HepG2 (cell line): ENCODE measurements around the gene CTDP1. TPM values are rescaled to one million over a fixed set of nuclear protein-coding genes. Genes with fewer than 3 reads are reported as not detected.

Source experiments
- ATAC-seq: fragments of 200-7000 bp; cut with Tn5 transposase; 3 replicates; pipeline ENCODE4 v1.9.1; 2020; ENCODE audit warnings: mild to moderate bottlenecking, moderate library complexity
- BruUV-seq: library from RNA; stranded (reverse); fragments of 400-500 nt; replicated peaks from 2 replicates; lab custom pipeline; 2021; lab: Mats Ljungman, UMichigan
- CTCF ChIA-PET: fragments of 300-600 bp; formaldehyde crosslinking; extraction: SDS; loops from one replicate; lab custom pipeline; 2021; ENCODE audit warnings: low total read pairs, inconsistent platforms, low intra/inter-chr PET ratio; lab: Yijun Ruan, JAX
- POLR2A ChIA-PET: fragments of 350-600 bp; sonication (Branson Sonifier 250); formaldehyde crosslinking; loops from one replicate; lab custom pipeline; 2020; ENCODE audit warnings: antibody characterized with exemption, inconsistent platforms; lab: Yijun Ruan, JAX
- DNase-seq: peaks from one replicate; pipeline ENCODE4 v3.0.0-alpha.2; 2015; ENCODE audit warnings: low spot score
- FAIRE-seq: peaks from 3 replicates; lab custom pipeline; 2011; peaks lifted over from hg19 to GRCh38; lab: Jason Lieb, UNC
- H2AFZ ChIP-seq: one replicate; pipeline ENCODE4 v1.6.1; 2011; ENCODE audit warnings: low read length, inconsistent platforms
- H3K27ac ChIP-seq: fragments of 300-600 bp; 3 replicates; pipeline ENCODE4 v1.8.0; 2011; ENCODE audit warnings: mixed run types, mild to moderate bottlenecking, mixed read lengths, low read length, inconsistent platforms; ENCODE audit not compliant: insufficient read depth; ENCODE audit errors: extremely low read length
- H3K27me3 ChIP-seq, 2 experiments: fragments of 200-600 bp in 1 of 2; 2 replicates in 1 of 2; 3 replicates in 1 of 2; pipeline versions ENCODE4 v1.6.0 to v1.8.0; 2011; ENCODE audit warnings: low read length in 2 of 2, mild to moderate bottlenecking in 2 of 2, moderate library complexity in 2 of 2, inconsistent platforms in 1 of 2; ENCODE audit not compliant: insufficient read depth in 2 of 2, control insufficient read depth in 1 of 2
- H3K36me3 ChIP-seq, 2 experiments: fragments of 200-600 bp in 1 of 2; replicated peaks in 1 of 2; 2 replicates in 1 of 2; 3 replicates in 1 of 2; pipeline versions ENCODE4 v1.5.1 to v1.8.0; 2011; ENCODE audit warnings: low read length in 2 of 2, inconsistent platforms in 1 of 2; ENCODE audit not compliant: insufficient read depth in 2 of 2, control insufficient read depth in 1 of 2
- H3K4me1 ChIP-seq: 2 replicates; pipeline ENCODE4 v1.5.1; 2012; ENCODE audit warnings: low read length, inconsistent platforms; ENCODE audit not compliant: insufficient read depth
- H3K4me2 ChIP-seq: 2 replicates; pipeline ENCODE4 v1.6.0; 2011; ENCODE audit warnings: low read depth, low read length, inconsistent platforms
- H3K4me3 ChIP-seq, 3 experiments: fragments of 200-600 bp in 1 of 3; sonication (generic), shearing (Covaris generic) in 1 of 3; replicated peaks in 1 of 3; 2 replicates each; pipeline ENCODE4 v1.5.1; 2011 to 2016; ENCODE audit warnings: low read length in 3 of 3, inconsistent platforms in 2 of 3, low read depth in 2 of 3, mild to moderate bottlenecking in 2 of 3, control low read depth in 1 of 3, mixed read lengths in 1 of 3; ENCODE audit not compliant: insufficient read depth in 1 of 3
- H3K79me2 ChIP-seq: one replicate; pipeline ENCODE4 v1.6.1; 2011; ENCODE audit warnings: low read length, inconsistent platforms; ENCODE audit not compliant: insufficient read depth
- H3K9ac ChIP-seq: 2 replicates; pipeline ENCODE4 v1.6.0; 2011; ENCODE audit warnings: mild to moderate bottlenecking, low read depth, low read length, inconsistent platforms; ENCODE audit not compliant: insufficient read depth
- H3K9me3 ChIP-seq: 2 replicates; pipeline ENCODE4 v1.5.1; 2012; ENCODE audit warnings: mild to moderate bottlenecking, low read length
- H4K20me1 ChIP-seq: 2 replicates; pipeline ENCODE4 v1.6.0; 2011; ENCODE audit warnings: inconsistent platforms, mild to moderate bottlenecking, low read length, moderate library complexity; ENCODE audit not compliant: insufficient read depth
- MNT ChIP-seq: fragments of 450-650 bp; IDR thresholded peaks from 2 replicates; pipeline ENCODE4 v1.6.1; 2016
- MXD4 ChIP-seq: IDR thresholded peaks from 2 replicates; pipeline ENCODE4 v1.6.1; 2016; ENCODE audit warnings: mild to moderate bottlenecking, missing biosample characterization, missing genetic modification reagents
- MXI1 ChIP-seq: IDR thresholded peaks from 3 replicates; pipeline ENCODE4 v1.6.1; 2012; ENCODE audit warnings: low read depth, low read length, inconsistent platforms, borderline replicate concordance
- NFYC ChIP-seq: IDR thresholded peaks from 2 replicates; pipeline ENCODE4 v1.6.1; 2016; ENCODE audit warnings: missing genetic modification reagents, missing compliant biosample characterization
- SRF ChIP-seq: IDR thresholded peaks from 2 replicates; pipeline ENCODE4 v1.6.1; 2011; ENCODE audit warnings: mild to moderate bottlenecking, low read depth, low read length, moderate library complexity
- TRIM24 ChIP-seq: sonication (generic); formaldehyde crosslinking; IDR thresholded peaks from 2 replicates; pipeline ENCODE4 v1.8.0; 2022; ENCODE audit warnings: mild to moderate bottlenecking, missing genetic modification reagents
- WGBS: methylation state at CpG from one replicate; pipeline ENCODE4 v1.1.6; 2017; ENCODE audit warnings: low lambda C conversion rate; 5-methylcytosine and 5-hydroxymethylcytosine counted together
- in situ Hi-C: cut with HindIII; loops from 2 replicates; pipeline ENCODE4 v1.10.0; 2017; ENCODE audit warnings: low pct_unique_long_range_greater_than_20kb; ENCODE audit not compliant: extremely low pct_ligation_motif_present
- intact Hi-C: fragments of 100-400 bp; cut with micrococcal nuclease; formaldehyde crosslinking; loops from one replicate; pipeline ENCODE4 v1.10.0; 2022; ENCODE audit not compliant: unreplicated experiment
- polyA plus RNA-seq, 8 experiments: library from polyadenylated mRNA; depleted of rRNA in 3 of 8; stranded (reverse) in 7 of 8; unstranded in 1 of 8; fragments of >200 nt; fragmentation: Illumina TruSeq in 4 of 8; extraction: Trizol in 4 of 8; gene quantifications; 2 replicates each; pipeline versions ENCODE4 v1.2.1 to v1.2.3, GENCODE V29; 2011 to 2016; ENCODE audit warnings: low read depth in 4 of 8, missing spikeins in 1 of 8, mixed read lengths in 1 of 8; ENCODE audit not compliant: insufficient read depth in 1 of 8
- total RNA-seq, 5 experiments: library from RNA; depleted of rRNA; stranded (reverse); fragments of >200 nt; fragmentation: Illumina TruSeq; extraction: Trizol; gene quantifications; 2 replicates each; pipeline ENCODE4 v1.2.3, GENCODE V29; 2016; ENCODE audit warnings: low read depth in 1 of 5
- TF ChIP-seq, protein P1 (sequence below): fragments of 450-650 bp; IDR thresholded peaks from 2 replicates; pipeline ENCODE4 v1.6.1; 2017

Gene CTDP1
- total and polyA plus RNA-seq, 2 of the 13 experiments (the other 11 are each of a cell fraction or from before 2014, with no cell fraction given) = 6.9 to 11.0 TPM

DNA sequence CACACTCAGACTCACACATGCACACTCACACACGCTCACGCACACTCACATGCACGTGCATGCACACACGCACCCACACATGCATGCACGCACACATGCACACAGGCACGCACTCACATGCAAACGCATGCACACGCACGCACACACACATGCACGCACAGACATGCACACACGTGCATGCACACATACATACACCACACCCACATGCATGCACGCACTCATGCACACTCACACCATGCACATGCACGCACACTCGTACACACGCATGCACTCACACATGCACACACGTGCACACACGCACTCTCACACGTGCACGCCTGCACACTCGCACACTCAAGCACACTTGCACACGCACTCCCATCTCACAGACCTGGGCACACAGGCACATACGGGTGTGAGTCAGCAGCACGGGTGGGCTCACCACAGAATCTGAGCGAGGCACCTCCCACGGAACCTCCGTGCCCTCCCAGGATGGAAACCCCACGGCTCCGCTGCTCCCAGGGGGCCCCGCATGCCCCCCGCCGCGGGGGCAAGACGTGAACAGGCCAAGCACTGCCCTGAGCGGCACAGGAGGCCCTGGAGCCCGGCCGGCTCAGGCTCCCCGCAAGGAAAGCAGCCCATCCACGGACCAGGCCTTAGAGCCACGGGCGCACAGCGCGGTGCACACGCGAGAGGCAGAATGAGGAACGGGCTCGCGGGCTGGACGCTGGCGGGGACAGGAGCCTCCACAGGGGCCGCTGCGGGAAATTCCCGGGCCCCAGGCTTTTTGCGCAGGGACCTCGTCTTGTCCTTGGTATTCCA, 109.7 kb downstream of the CTDP1 start:
- no peaks in the 10 kb centered on the region for H3K79me2 ChIP-seq
- ChIA-PET POLR2A (no interaction called here), CTCF (no interaction called here)
- no peak for TF ChIP-seq NFYC (CRISPR knock-in tag)
- no peak for TF ChIP-seq MXD4 (CRISPR knock-in tag)
- TF ChIP-seq MNT = peak; percentile 90
- no peak for TF ChIP-seq TRIM24 (CRISPR knock-in tag)
- no peak for TF ChIP-seq MXI1
- TF ChIP-seq SRF = no peak
- TF ChIP-seq, protein P1, sequence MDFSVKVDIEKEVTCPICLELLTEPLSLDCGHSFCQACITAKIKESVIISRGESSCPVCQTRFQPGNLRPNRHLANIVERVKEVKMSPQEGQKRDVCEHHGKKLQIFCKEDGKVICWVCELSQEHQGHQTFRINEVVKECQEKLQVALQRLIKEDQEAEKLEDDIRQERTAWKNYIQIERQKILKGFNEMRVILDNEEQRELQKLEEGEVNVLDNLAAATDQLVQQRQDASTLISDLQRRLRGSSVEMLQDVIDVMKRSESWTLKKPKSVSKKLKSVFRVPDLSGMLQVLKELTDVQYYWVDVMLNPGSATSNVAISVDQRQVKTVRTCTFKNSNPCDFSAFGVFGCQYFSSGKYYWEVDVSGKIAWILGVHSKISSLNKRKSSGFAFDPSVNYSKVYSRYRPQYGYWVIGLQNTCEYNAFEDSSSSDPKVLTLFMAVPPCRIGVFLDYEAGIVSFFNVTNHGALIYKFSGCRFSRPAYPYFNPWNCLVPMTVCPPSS = no peak
- no peak overlapping the region for H3K4me3 ChIP-seq
- H2AFZ ChIP-seq = no peak overlapping the region
- no peaks in the 10 kb centered on the region for H3K36me3 ChIP-seq
- DNase-seq (no peak), ATAC-seq (no peak), FAIRE-seq (no peak)
- H4K20me1 ChIP-seq = no peaks in the 10 kb centered on the region
- intact Hi-C loops = no loop called here
- no peak overlapping the region for H3K4me2 ChIP-seq
- peaks cover 24% of the 10 kb centered on the region for H3K4me1 ChIP-seq
- H3K27me3 ChIP-seq = peaks cover 8 to 35% of the 10 kb centered on the region in 2 experiments
- no peak overlapping the region for H3K9ac ChIP-seq
- no peak overlapping the region for H3K27ac ChIP-seq
- H3K9me3 ChIP-seq = no peaks in the 10 kb centered on the region
- no TSS peak for BruUV-seq
- WGBS = 89% methylated on average over 40 of the region's 54 CpGs
- in situ Hi-C loops = no loop called here
